HepG2 (cell line): ENCODE results near the gene FAM187B. TPM values are rescaled to one million over a fixed set of nuclear protein-coding genes. Genes with fewer than 3 reads are reported as not detected.

Experiments
- ARID4A ChIP-seq: sonication (generic); formaldehyde crosslinking; IDR thresholded peaks from 2 replicates; pipeline ENCODE4 v1.5.0; 2020; ENCODE audit warnings: mild to moderate bottlenecking, missing genetic modification reagents, borderline replicate concordance
- CENPT ChIP-seq: sonication (generic); formaldehyde crosslinking; IDR thresholded peaks from 2 replicates; pipeline ENCODE4 v1.8.0; 2022; ENCODE audit warnings: low read depth, mild to moderate bottlenecking, moderate library complexity, missing genetic modification reagents
- LBX2 ChIP-seq: sonication (generic); formaldehyde crosslinking; IDR thresholded peaks from 2 replicates; pipeline ENCODE4 v1.5.0; 2020; ENCODE audit warnings: missing genetic modification reagents, mild to moderate bottlenecking, borderline replicate concordance
- MAFK ChIP-seq, 2 experiments: IDR thresholded peaks in 1 of 2; conservative IDR thresholded peaks in 1 of 2; 2 replicates each; pipeline ENCODE4 v1.6.1; 2011; ENCODE audit warnings: improper control_type of control experiment in 2 of 2, low read length in 2 of 2
- NR1H2 ChIP-seq: sonication (generic); formaldehyde crosslinking; IDR thresholded peaks from 2 replicates; pipeline ENCODE4 v1.8.1; 2022; ENCODE audit warnings: low read depth, missing genetic modification reagents, borderline replicate concordance
- PHB2 ChIP-seq: fragments of 450-650 bp; IDR thresholded peaks from 2 replicates; pipeline ENCODE4 v1.6.1; 2018; ENCODE audit not compliant: partially characterized antibody
- RARG ChIP-seq: sonication (generic); formaldehyde crosslinking; IDR thresholded peaks from 2 replicates; pipeline ENCODE4 v1.4.0; 2020; ENCODE audit warnings: low read depth, mild to moderate bottlenecking, missing genetic modification reagents
- TCF7 ChIP-seq: sonication (generic); IDR thresholded peaks from 2 replicates; pipeline ENCODE4 v1.6.1; 2016; ENCODE audit warnings: antibody characterized with exemption, low read depth
- ZNF333 ChIP-seq: sonication (generic); formaldehyde crosslinking; IDR thresholded peaks from 2 replicates; pipeline ENCODE4 v1.4.0; 2020; ENCODE audit warnings: mild to moderate bottlenecking, missing genetic modification reagents, borderline replicate concordance
- ZNF83 ChIP-seq: sonication (generic); formaldehyde crosslinking; IDR thresholded peaks from 2 replicates; pipeline ENCODE4 v1.4.0; 2020; ENCODE audit warnings: missing genetic modification reagents, mild to moderate bottlenecking, borderline replicate concordance
- ZNF883 ChIP-seq: sonication (generic); formaldehyde crosslinking; IDR thresholded peaks from 2 replicates; pipeline ENCODE4 v1.5.1; 2020; ENCODE audit warnings: mild to moderate bottlenecking, missing genetic modification reagents; ENCODE audit errors: not compliant biosample characterization
- polyA plus RNA-seq, 8 experiments: library from polyadenylated mRNA; depleted of rRNA in 3 of 8; stranded (reverse) in 7 of 8; unstranded in 1 of 8; fragments of >200 nt; fragmentation: Illumina TruSeq in 4 of 8; extraction: Trizol in 4 of 8; gene quantifications; 2 replicates each; pipeline versions ENCODE4 v1.2.1 to v1.2.3, GENCODE V29; 2011 to 2016; ENCODE audit warnings: low read depth in 4 of 8, missing spikeins in 1 of 8, mixed read lengths in 1 of 8; ENCODE audit not compliant: insufficient read depth in 1 of 8
- total RNA-seq, 5 experiments: library from RNA; depleted of rRNA; stranded (reverse); fragments of >200 nt; fragmentation: Illumina TruSeq; extraction: Trizol; gene quantifications; 2 replicates each; pipeline ENCODE4 v1.2.3, GENCODE V29; 2016; ENCODE audit warnings: low read depth in 1 of 5
- TF ChIP-seq, protein P1 (sequence below), 2 experiments: sonication (generic) in 1 of 2; formaldehyde crosslinking in 1 of 2; IDR thresholded peaks; 2 replicates each; pipeline versions ENCODE4 v1.5.1 to v1.6.1; 2011 to 2020; ENCODE audit warnings: borderline replicate concordance in 1 of 2, low read depth in 1 of 2, low read length in 1 of 2, mild to moderate bottlenecking in 1 of 2, missing genetic modification reagents in 1 of 2, moderate library complexity in 1 of 2
- TF ChIP-seq, protein P2 (sequence below): sonication (generic); formaldehyde crosslinking; IDR thresholded peaks from 2 replicates; pipeline ENCODE4 v1.5.0; 2020; ENCODE audit warnings: missing genetic modification reagents
- TF ChIP-seq, protein P3 (sequence below): sonication (generic); formaldehyde crosslinking; IDR thresholded peaks from 2 replicates; pipeline ENCODE4 v1.4.0; 2020; ENCODE audit warnings: missing genetic modification reagents
- TF ChIP-seq, protein P4 (sequence below): sonication (generic); formaldehyde crosslinking; IDR thresholded peaks from 2 replicates; pipeline ENCODE4 v1.5.0; 2020; ENCODE audit warnings: missing genetic modification reagents
- TF ChIP-seq, protein P5 (sequence below): sonication (generic); formaldehyde crosslinking; IDR thresholded peaks from 2 replicates; pipeline ENCODE4 v1.5.1; 2020; ENCODE audit warnings: missing genetic modification reagents, mild to moderate bottlenecking, borderline replicate concordance

Gene FAM187B
- total and polyA plus RNA-seq, 2 of the 13 experiments (the other 11 are each of a cell fraction or from before 2014, with no cell fraction given): not detected

DNA sequence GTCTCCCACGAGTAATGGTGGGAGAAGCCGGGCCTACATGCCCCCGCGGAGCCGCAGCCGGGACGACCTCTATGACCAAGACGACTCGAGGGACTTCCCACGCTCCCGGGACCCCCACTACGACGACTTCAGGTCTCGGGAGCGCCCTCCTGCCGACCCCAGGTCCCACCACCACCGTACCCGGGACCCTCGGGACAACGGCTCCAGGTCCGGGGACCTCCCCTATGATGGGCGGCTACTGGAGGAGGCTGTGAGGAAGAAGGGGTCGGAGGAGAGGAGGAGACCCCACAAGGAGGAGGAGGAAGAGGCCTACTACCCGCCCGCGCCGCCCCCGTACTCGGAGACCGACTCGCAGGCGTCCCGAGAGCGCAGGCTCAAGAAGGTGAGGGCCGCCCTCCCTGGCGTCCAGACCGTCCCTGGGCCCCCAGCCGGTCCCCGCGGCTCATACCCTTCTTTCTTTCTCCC is 38.8 kb upstream of the FAM187B start (continued):
- TF ChIP-seq TCF7 (no peak), ZNF333 (CRISPR knock-in tag) (no peak), ARID4A (CRISPR knock-in tag) (no peak; the same call in 1 of the 2 replicates), LBX2 (CRISPR knock-in tag) (no peak), ZNF883 (no peak), ZNF83 (CRISPR knock-in tag) (peak; percentile 52; the same call in 1 of the 2 replicates), NR1H2 (no peak), MAFK (conservative IDR thresholded peaks at IDR 0.05 in 1 of 2, IDR thresholded peaks at IDR 0.05 in 1 of 2; ENCODE audit: low read length in 2 of 2) (no peak), CENPT (CRISPR knock-in tag) (no peak), PHB2 (no peak), RARG (no peak)
- TF ChIP-seq, protein P1, sequence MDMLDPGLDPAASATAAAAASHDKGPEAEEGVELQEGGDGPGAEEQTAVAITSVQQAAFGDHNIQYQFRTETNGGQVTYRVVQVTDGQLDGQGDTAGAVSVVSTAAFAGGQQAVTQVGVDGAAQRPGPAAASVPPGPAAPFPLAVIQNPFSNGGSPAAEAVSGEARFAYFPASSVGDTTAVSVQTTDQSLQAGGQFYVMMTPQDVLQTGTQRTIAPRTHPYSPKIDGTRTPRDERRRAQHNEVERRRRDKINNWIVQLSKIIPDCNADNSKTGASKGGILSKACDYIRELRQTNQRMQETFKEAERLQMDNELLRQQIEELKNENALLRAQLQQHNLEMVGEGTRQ (IDR thresholded peaks at IDR 0.05; ENCODE audit: low read depth, low read length): no peak
- TF ChIP-seq, protein P1 (CRISPR knock-in tag; IDR thresholded peaks at IDR 0.05; ENCODE audit: borderline replicate concordance): no peak
- TF ChIP-seq, protein P2, sequence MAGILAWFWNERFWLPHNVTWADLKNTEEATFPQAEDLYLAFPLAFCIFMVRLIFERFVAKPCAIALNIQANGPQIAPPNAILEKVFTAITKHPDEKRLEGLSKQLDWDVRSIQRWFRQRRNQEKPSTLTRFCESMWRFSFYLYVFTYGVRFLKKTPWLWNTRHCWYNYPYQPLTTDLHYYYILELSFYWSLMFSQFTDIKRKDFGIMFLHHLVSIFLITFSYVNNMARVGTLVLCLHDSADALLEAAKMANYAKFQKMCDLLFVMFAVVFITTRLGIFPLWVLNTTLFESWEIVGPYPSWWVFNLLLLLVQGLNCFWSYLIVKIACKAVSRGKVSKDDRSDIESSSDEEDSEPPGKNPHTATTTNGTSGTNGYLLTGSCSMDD (CRISPR knock-in tag): no peak
- TF ChIP-seq, protein P3, sequence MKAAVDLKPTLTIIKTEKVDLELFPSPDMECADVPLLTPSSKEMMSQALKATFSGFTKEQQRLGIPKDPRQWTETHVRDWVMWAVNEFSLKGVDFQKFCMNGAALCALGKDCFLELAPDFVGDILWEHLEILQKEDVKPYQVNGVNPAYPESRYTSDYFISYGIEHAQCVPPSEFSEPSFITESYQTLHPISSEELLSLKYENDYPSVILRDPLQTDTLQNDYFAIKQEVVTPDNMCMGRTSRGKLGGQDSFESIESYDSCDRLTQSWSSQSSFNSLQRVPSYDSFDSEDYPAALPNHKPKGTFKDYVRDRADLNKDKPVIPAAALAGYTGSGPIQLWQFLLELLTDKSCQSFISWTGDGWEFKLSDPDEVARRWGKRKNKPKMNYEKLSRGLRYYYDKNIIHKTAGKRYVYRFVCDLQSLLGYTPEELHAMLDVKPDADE (CRISPR knock-in tag): no peak
- TF ChIP-seq, protein P4, sequence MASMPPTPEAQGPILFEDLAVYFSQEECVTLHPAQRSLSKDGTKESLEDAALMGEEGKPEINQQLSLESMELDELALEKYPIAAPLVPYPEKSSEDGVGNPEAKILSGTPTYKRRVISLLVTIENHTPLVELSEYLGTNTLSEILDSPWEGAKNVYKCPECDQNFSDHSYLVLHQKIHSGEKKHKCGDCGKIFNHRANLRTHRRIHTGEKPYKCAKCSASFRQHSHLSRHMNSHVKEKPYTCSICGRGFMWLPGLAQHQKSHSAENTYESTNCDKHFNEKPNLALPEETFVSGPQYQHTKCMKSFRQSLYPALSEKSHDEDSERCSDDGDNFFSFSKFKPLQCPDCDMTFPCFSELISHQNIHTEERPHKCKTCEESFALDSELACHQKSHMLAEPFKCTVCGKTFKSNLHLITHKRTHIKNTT (CRISPR knock-in tag): no peak
- TF ChIP-seq, protein P5, sequence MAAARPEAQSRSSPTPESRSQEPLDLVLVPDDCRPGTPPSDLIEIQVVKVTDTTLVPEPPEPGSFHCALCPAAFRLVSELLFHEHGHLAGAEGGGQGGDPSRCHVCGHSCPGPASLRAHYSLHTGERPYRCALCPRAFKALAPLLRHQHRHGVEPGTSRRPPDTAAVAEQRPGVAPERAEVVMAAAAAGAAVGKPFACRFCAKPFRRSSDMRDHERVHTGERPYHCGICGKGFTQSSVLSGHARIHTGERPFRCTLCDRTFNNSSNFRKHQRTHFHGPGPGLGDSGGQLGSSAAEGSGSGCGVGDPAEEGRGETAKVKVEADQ (CRISPR knock-in tag): no peak
